HG02798 (cell line): ENCODE data around the gene RECQL5.

Experiments
- ATAC-seq: cut with Tn5 transposase; IDR thresholded peaks from one replicate; pipeline ENCODE4 v1.9.1; 2021; ENCODE audit warnings: mild to moderate bottlenecking; ENCODE audit not compliant: unreplicated experiment, poor library complexity

The RECQL5 gene

GRCh38 chr17:75622771-75623273 is 44.1 kb downstream of the RECQL5 start:
- ATAC-seq = no peak

GRCh38 chr17:75622076-75622475 is 44.9 kb downstream of the RECQL5 start:
- ATAC-seq = no peak

GRCh38 chr17:75621489-75621888 is 45.5 kb downstream of the RECQL5 start:
- ATAC-seq = no peak

GRCh38 chr17:75619506-75620431 is 47.2 kb downstream of the RECQL5 start:
- no peak for ATAC-seq

- no peak for ATAC-seq
These were observed 49.3 kb downstream of the RECQL5 start for GRCh38 chr17:75617675-75618074.

- no peak for ATAC-seq
These were observed 49.7 kb downstream of the RECQL5 start for GRCh38 chr17:75617218-75617617.

- ATAC-seq = no peak
These were observed 50.3 kb downstream of the RECQL5 start for GRCh38 chr17:75616521-75617122.

GRCh38 chr17:75615301-75615700 is 51.7 kb downstream of the RECQL5 start:
- no peak for ATAC-seq

- ATAC-seq = no peak
These were observed 52.2 kb downstream of the RECQL5 start for GRCh38 chr17:75614556-75615270.

- ATAC-seq = no peak
These were observed 52.9 kb downstream of the RECQL5 start for GRCh38 chr17:75614006-75614405.

GRCh38 chr17:75612906-75613626 is 53.9 kb downstream of the RECQL5 start:
- no peak for ATAC-seq

GRCh38 chr17:75611851-75612429 is 55.0 kb downstream of the RECQL5 start:
- ATAC-seq = no peak

GRCh38 chr17:75610103-75610984 is 56.6 kb downstream of the RECQL5 start:
- no peak for ATAC-seq

- no peak for ATAC-seq
These were observed 59.9 kb downstream of the RECQL5 start for GRCh38 chr17:75607086-75607485.

GRCh38 chr17:75605790-75606189 is 61.2 kb downstream of the RECQL5 start:
- no peak for ATAC-seq

- ATAC-seq = no peak
These were observed 62.8 kb downstream of the RECQL5 start for GRCh38 chr17:75604034-75604695.

GRCh38 chr17:75603123-75603522 is 63.8 kb downstream of the RECQL5 start:
- ATAC-seq = no peak

- no peak for ATAC-seq
These were observed 64.3 kb downstream of the RECQL5 start for GRCh38 chr17:75602644-75603043.
